Right lobe of liver (tissue), 6 donors: Measurements from ENCODE around the gene RDM1. TPM values are rescaled to one million over a fixed set of nuclear protein-coding genes. Genes with fewer than 3 reads are reported as not detected.

Source experiments
- ATAC-seq, 4 donors: fragments of 200-7000 bp; cut with Tn5 transposase; one replicate each; pipeline ENCODE4 v1.9.1; 2020; ENCODE audit warnings: mild to moderate bottlenecking in 4 of 4, moderate library complexity in 4 of 4
- DNase-seq, 3 donors: peaks; one replicate each; pipeline ENCODE4 v3.0.0-alpha.2; 2020
- H3K27ac ChIP-seq, 3 donors: fragments of 200-600 bp; one replicate each; pipeline ENCODE4 v1.8.0; 2022
- H3K27me3 ChIP-seq, 2 donors: fragments of 200-600 bp; one replicate each; pipeline ENCODE4 v1.8.0; 2022
- H3K36me3 ChIP-seq, 4 donors: fragments of 200-600 bp; sonication (generic) in 1 of 4; one replicate each; pipeline versions ENCODE4 v1.5.1 to v1.8.0; 2017 to 2022; ENCODE audit warnings: control low read depth in 1 of 4
- H3K4me1 ChIP-seq, 4 donors: fragments of 200-600 bp; sonication (generic) in 1 of 4; one replicate each; pipeline versions ENCODE4 v1.5.1 to v1.8.0; 2017 to 2022; ENCODE audit warnings: control low read depth in 1 of 4
- H3K4me3 ChIP-seq, 3 donors: fragments of 200-600 bp; one replicate each; pipeline ENCODE4 v1.8.0; 2022
- H3K9me3 ChIP-seq, 4 donors: fragments of 200-600 bp; sonication (generic) in 1 of 4; one replicate each; pipeline versions ENCODE4 v1.5.1 to v1.8.0; 2017 to 2022; ENCODE audit warnings: control low read depth in 1 of 4
- POLR2A ChIP-seq: fragments of 450-650 bp; IDR thresholded peaks from one replicate; pipeline ENCODE4 v1.6.1; 2017; ENCODE audit warnings: antibody characterized with exemption, mild to moderate bottlenecking
- WGBS: methylation state at CpG from one replicate; pipeline ENCODE4 v1.1.6; 2018; ENCODE audit warnings: low coverage, low lambda C conversion rate; ENCODE audit not compliant: insufficient coverage; ENCODE audit errors: missing lambda C conversion rate; 5-methylcytosine and 5-hydroxymethylcytosine counted together
- intact Hi-C, 2 donors: fragments of 100-400 bp; cut with DNase I; formaldehyde crosslinking; loops; one replicate each; pipeline versions ENCODE4 v1.11.2 to v1.14.1; 2022
- total RNA-seq, 6 experiments: library from RNA; depleted of rRNA in 2 of 6; stranded (reverse); fragments of >200 nt in 2 of 6; fragmentation: NEBNext Ultra II Directional in 3 of 6; extraction: Animal tissue kit (Norgen Biotek cat#: 25700) in 3 of 6; gene quantifications; one replicate each; pipeline versions ENCODE4 v1.1.0 to v1.2.4, GENCODE V29; 2016 to 2023
- TF ChIP-seq, protein P1 (sequence below), 4 donors: fragments of 200-600 bp in 3 of 4; fragments of 450-650 bp in 1 of 4; IDR thresholded peaks; one replicate each; pipeline versions ENCODE4 v1.5.1 to v1.8.0; 2016 to 2022; ENCODE audit warnings: antibody characterized with exemption in 4 of 4, mild to moderate bottlenecking in 2 of 4
- donor health status: DM: no; HTN: yes; CAD: no.
- donor health status: DM: no; HTN: no; CAD: no.
- donor health status: DM: no; HTN: no; CAD: no.
- donor health status: DM: no; HTN: yes; CAD: no.
- donor health status: DM: no; HTN: yes; CAD: no.

RDM1 gene
- total RNA-seq, 6 experiments from 2014 or later: not detected

DNA sequence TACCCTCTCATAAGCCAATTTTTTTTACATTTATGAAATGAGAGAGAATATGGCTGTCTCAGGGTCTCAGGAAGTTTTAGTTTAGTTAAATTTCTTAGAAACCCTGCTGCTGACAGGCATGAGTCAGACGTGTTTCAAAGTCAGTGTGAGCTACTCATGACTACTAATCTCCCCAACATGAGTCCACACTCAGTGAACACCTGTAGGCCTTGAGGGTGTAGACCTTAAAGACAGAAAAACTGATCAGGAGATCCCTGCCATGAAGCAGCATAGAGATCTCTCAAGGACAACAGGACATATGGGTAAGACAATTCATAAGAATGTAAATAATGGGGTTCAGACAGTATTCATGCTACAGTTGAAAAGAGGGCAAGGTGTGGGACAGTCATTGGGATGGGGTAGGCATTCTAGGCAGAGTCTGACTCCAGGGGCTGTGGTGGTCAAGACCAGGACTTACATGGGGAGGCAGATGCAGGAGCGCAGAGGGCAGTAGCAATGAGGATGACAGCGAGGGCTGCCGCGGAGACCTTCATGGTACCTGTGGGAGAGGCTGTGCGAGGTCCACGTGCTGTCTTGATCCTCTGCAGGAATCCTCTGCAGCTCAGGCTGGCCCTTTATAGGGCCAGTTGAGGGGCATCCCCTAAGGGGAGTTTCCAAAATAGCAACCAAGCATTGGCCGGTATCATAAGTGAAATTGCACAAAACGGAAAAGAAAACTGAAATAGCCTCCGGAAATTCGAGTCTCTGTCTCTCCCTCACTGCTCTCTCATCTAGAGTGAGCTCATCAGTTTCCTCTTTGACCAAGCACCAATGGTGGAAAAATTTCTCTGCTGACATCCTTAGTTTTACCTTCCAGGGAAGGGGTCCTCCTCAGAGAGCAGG is 50.6 kb downstream of the RDM1 start, which contains the start of gene CCL5:
CCL5 (minus strand) TSS at position 588 of the 882 bp plus-strand sequence.
- H3K27me3 ChIP-seq: no peaks in the 10 kb centered on the region
- peak within 1 kb of the TSS in 1 of 3 donors; percentile 10 for H3K4me3 ChIP-seq
- H3K9me3 ChIP-seq: no peaks in the 10 kb centered on the region
- no peaks in the 10 kb centered on the region for H3K4me1 ChIP-seq
- H3K27ac ChIP-seq: no peak within 1 kb of the TSS
- TF ChIP-seq, protein P1, sequence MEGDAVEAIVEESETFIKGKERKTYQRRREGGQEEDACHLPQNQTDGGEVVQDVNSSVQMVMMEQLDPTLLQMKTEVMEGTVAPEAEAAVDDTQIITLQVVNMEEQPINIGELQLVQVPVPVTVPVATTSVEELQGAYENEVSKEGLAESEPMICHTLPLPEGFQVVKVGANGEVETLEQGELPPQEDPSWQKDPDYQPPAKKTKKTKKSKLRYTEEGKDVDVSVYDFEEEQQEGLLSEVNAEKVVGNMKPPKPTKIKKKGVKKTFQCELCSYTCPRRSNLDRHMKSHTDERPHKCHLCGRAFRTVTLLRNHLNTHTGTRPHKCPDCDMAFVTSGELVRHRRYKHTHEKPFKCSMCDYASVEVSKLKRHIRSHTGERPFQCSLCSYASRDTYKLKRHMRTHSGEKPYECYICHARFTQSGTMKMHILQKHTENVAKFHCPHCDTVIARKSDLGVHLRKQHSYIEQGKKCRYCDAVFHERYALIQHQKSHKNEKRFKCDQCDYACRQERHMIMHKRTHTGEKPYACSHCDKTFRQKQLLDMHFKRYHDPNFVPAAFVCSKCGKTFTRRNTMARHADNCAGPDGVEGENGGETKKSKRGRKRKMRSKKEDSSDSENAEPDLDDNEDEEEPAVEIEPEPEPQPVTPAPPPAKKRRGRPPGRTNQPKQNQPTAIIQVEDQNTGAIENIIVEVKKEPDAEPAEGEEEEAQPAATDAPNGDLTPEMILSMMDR (IDR thresholded peaks at IDR 0.05): no peak
- TF ChIP-seq POLR2A: no peak
- ATAC-seq: peak; percentile 61 to 77 (median 66)
- DNase-seq: no peak
- WGBS: 53% methylated on average over 5 of the region's 11 CpGs
- intact Hi-C loops: no loop called here
- no peaks in the 10 kb centered on the region for H3K36me3 ChIP-seq

DNA sequence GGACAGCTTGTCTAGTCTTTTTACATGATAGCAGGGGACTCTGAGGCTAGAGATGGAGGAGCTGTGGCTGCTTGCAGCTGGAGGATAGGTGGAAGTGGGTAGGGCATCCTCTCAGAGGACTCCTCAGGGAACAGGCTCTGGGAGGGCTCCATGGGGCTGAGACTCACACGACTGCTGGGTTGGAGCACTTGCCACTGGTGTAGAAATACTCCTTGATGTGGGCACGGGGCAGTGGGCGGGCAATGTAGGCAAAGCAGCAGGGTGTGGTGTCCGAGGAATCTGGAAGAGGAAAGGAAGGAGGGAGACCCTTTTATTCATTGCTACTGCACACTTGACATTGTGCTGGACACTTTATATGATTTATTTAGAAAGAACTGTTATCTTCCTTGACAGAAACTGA is 52.2 kb downstream of the RDM1 start:
- ATAC-seq: peak in 1 of 4 donors; percentile 32
- Histone ChIP-seq H3K9me3 (no peaks in the 10 kb centered on the region), H3K27me3 (no peaks in the 10 kb centered on the region), H3K4me3 (no peak overlapping the region), H3K36me3 (no peaks in the 10 kb centered on the region), H3K4me1 (no peaks in the 10 kb centered on the region), H3K27ac (no peak overlapping the region)
- TF ChIP-seq POLR2A: no peak
- TF ChIP-seq, protein P1 (IDR thresholded peaks at IDR 0.05): no peak
- intact Hi-C loops: no loop called here
- no peak for DNase-seq
- no CpG with 5 or more reads among the region's 4 CpGs for WGBS

DNA sequence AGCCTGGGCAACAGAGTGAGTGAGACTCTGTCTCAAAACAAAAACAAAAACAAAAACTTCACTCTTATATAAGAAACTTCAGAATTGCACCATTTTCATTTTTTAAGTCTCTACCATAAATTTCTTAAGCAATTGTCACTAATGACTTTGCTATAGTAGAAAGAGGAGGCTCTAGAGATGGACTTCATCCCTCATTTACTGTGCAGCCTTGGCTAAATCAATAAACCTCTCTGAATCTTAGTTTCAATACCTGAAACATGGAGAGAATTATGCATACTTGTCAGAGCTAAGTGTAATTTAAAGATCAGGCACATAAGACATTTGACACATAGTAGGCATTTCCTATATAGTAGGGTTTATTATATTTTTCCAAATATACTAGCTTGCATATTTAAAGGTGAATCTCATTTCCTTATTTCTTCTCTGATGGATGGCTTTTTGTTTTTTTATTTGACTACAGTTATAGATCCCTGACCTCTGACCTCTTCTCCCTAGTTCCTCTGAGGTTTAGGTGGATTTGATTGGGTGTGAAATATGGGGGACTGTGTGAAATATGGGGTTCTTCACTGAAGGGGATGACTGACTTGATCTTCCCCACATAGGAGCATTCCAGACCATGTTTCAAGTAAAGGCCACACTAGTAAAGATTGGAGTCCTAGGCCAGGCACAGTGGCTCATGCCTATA is 53.1 kb downstream of the RDM1 start:
- Histone ChIP-seq H3K27ac (no peak overlapping the region), H3K9me3 (no peaks in the 10 kb centered on the region), H3K4me3 (no peak overlapping the region), H3K4me1 (no peaks in the 10 kb centered on the region), H3K36me3 (no peaks in the 10 kb centered on the region), H3K27me3 (no peaks in the 10 kb centered on the region)
- TF ChIP-seq, protein P1 (IDR thresholded peaks at IDR 0.05): no peak
- TF ChIP-seq POLR2A: no peak
- DNase-seq (no peak), ATAC-seq (no peak)
- intact Hi-C loops: no loop called here

DNA sequence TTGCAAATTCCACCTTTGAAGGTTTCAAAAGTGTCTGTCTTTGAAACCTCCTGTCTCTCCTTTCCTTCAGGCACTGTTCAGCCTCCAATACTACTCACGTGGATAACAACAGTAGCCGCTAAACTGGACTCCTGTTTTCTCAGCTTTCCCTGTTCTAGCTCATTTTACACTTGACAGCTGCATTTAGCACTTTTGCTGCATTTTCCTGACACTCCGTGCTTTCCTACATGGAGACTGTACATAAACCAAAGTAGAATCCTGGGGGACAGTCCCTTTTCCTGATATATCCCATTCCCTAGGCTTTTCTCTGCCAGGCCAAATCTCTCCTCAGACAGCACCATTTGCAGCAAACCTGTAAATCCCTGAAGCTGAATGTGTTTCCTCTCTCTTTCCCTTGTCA is 54.0 kb downstream of the RDM1 start:
- TF ChIP-seq POLR2A: no peak
- TF ChIP-seq, protein P1 (IDR thresholded peaks at IDR 0.05): no peak
- intact Hi-C loops: no loop called here
- no peaks in the 10 kb centered on the region for H3K4me1 ChIP-seq
- H3K27ac ChIP-seq: no peak overlapping the region
- no peaks in the 10 kb centered on the region for H3K9me3 ChIP-seq
- H3K36me3 ChIP-seq: no peaks in the 10 kb centered on the region
- no peak for DNase-seq
- no peak overlapping the region for H3K4me3 ChIP-seq
- no peaks in the 10 kb centered on the region for H3K27me3 ChIP-seq
- ATAC-seq: no peak
- 89% methylated on average over 3 of the region's 3 CpGs for WGBS
